GM18870 (cell line): Measurements from ENCODE around the gene NKX2-4.
"Not testable (repeated sequence)": the region's sequence is repeated elsewhere in the genome, so short reads cannot be mapped to it uniquely, and the experiment has no call there.

Source experiments
- ATAC-seq: cut with Tn5 transposase; IDR thresholded peaks from one replicate; pipeline ENCODE4 v1.9.1; 2021; ENCODE audit warnings: moderate library complexity; ENCODE audit not compliant: unreplicated experiment

Gene NKX2-4

GRCh38 chr20:21397341-21398108, at the start of gene NKX2-4:
Gene NKX2-4, minus strand, starts transcription at chr20:21397526. Its CDS starts 127 bp downstream, at chr20:21397399.
- ATAC-seq = no peak

- ATAC-seq = no peak
Measured at GRCh38 chr20:21437816-21438215, 40.5 kb upstream of the NKX2-4 start.

GRCh38 chr20:21437248-21437647, 39.9 kb upstream of the NKX2-4 start:
- ATAC-seq = no peak

GRCh38 chr20:21436205-21436604, 38.9 kb upstream of the NKX2-4 start:
- no peak for ATAC-seq

- ATAC-seq = no peak
Measured at GRCh38 chr20:21435576-21435975, 38.2 kb upstream of the NKX2-4 start.

- no peak for ATAC-seq
Measured at GRCh38 chr20:21433329-21433890, 36.1 kb upstream of the NKX2-4 start.

GRCh38 chr20:21432911-21433310, 35.6 kb upstream of the NKX2-4 start:
- no peak for ATAC-seq

- no peak for ATAC-seq
Measured at GRCh38 chr20:21430020-21430419, 32.7 kb upstream of the NKX2-4 start.

- no peak for ATAC-seq
Measured at GRCh38 chr20:21424846-21425245, 27.5 kb upstream of the NKX2-4 start.

GRCh38 chr20:21423712-21424111, 26.4 kb upstream of the NKX2-4 start:
- ATAC-seq = not testable (repeated sequence)

GRCh38 chr20:21421601-21422236, 24.4 kb upstream of the NKX2-4 start:
- ATAC-seq = no peak

- ATAC-seq = not testable (repeated sequence)
Measured at GRCh38 chr20:21419147-21419546, 21.8 kb upstream of the NKX2-4 start.

- ATAC-seq = not testable (repeated sequence)
Measured at GRCh38 chr20:21413996-21414395, 16.7 kb upstream of the NKX2-4 start.

GRCh38 chr20:21411725-21412124, 14.4 kb upstream of the NKX2-4 start:
- ATAC-seq = no peak

- ATAC-seq = no peak
Measured at GRCh38 chr20:21399005-21399475, 1.7 kb upstream of the NKX2-4 start.

- ATAC-seq = no peak
Measured at GRCh38 chr20:21398109-21399004, 1.0 kb upstream of the NKX2-4 start.

GRCh38 chr20:21396599-21397340, 556 bp downstream of the NKX2-4 start:
- ATAC-seq = no peak

- no peak for ATAC-seq
Measured at GRCh38 chr20:21395666-21396598, 1.4 kb downstream of the NKX2-4 start.

- no peak for ATAC-seq
Measured at GRCh38 chr20:21395051-21395665, 2.2 kb downstream of the NKX2-4 start.
